Activated CD4-positive, alpha-beta T cell treated with anti-CD3 and anti-CD28 coated beads, Interleukin-2, Interleukin-6, amounts not matched to agents 100 ng/mL and 50 ng/mL, durations not matched to agents 16 hours and 8 hours (primary cell): ENCODE data around the gene ZDHHC8.

Source experiments
- DNase-seq: peaks from one replicate; pipeline ENCODE4 v3.0.0-alpha.2; 2020

ZDHHC8 gene, protein sequence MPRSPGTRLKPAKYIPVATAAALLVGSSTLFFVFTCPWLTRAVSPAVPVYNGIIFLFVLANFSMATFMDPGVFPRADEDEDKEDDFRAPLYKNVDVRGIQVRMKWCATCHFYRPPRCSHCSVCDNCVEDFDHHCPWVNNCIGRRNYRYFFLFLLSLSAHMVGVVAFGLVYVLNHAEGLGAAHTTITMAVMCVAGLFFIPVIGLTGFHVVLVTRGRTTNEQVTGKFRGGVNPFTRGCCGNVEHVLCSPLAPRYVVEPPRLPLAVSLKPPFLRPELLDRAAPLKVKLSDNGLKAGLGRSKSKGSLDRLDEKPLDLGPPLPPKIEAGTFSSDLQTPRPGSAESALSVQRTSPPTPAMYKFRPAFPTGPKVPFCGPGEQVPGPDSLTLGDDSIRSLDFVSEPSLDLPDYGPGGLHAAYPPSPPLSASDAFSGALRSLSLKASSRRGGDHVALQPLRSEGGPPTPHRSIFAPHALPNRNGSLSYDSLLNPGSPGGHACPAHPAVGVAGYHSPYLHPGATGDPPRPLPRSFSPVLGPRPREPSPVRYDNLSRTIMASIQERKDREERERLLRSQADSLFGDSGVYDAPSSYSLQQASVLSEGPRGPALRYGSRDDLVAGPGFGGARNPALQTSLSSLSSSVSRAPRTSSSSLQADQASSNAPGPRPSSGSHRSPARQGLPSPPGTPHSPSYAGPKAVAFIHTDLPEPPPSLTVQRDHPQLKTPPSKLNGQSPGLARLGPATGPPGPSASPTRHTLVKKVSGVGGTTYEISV

DNA sequence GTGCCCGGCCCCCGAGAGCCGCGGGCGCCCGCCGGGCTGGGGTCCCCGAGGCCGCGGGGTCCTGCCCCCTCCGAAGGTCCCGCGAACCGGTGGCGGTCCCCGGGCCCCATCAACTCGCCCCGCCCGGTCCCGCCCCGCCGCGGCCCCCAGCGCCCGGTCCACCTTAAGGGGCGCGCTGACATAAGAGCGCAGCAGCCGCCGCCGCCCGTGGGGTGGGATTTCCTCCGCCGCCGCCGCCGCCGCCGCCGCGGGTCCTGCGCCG lies at the start of gene ZDHHC8:
TSS of gene ZDHHC8 (plus strand) at position 208 of the 262 bp plus-strand sequence. CDS start 144 bp downstream, outside the sequence.
- peak; percentile 41 for DNase-seq

DNA sequence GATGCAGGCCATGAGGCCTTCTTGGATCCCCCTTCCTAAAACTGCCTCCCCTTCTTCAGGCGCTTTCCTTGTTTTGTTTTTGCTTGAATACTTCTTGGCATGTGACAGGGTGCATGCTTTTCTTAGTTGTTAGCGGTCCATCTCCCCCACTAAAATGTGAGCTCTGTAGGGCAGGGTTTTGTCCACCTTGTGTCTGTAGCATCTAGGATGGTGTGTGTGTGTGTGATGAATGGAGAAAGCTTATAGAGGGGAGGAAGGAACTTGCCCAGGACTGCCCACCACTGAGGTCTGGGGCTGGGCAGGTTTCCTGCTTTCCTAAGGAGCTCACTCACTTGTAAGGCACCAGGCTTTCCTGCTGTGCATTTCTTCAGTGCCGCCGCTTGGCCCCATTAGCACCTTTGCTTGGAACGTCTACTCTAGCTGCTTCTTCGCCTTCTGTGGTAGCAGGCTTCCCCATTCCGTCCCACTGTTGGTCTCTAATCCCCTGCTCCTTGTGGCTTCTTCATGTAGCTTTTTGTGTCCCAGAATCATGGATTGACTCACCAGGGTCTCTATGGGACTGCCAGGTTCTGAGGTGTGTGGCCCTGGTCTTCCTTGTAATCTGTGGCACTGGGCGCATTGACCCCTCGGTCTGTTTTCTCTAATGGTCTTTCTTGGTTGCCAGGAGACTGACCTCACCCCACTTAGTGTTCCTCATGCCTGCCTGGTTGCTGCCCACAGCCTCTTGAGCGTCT lies 48.3 kb upstream of the ZDHHC8 start:
- DNase-seq: no peak

DNA sequence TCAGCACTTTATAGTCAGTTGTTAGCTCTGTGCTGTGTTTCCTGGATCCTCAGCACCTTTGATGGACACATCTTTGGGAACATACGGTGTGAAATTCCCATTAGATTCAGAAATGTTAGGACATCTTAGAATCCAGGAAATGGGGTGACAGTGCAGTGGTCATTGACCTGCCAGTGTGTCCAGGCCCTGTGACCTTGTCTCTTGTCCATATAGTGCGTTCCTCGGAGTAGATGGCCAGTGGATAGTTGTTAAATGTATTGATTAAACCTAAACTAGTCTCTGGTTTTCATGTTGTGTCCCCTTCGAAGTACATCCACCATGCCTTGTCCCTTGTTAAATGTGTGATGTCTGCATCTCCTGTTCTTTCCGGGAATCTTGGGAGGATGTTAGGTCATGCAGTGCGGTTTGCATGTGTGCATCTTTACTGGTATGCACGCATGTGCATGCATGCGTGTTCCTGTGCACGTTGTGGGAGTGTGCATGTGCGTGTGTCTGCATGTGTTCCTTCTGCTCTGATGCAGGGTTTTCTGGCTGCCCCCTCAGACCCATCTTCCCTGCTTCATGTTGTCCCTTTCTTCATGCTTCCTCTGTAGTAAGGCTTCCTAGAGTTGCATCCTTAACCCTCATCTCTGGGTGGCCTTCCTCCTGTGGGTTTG lies 47.6 kb upstream of the ZDHHC8 start:
- no peak for DNase-seq

DNA sequence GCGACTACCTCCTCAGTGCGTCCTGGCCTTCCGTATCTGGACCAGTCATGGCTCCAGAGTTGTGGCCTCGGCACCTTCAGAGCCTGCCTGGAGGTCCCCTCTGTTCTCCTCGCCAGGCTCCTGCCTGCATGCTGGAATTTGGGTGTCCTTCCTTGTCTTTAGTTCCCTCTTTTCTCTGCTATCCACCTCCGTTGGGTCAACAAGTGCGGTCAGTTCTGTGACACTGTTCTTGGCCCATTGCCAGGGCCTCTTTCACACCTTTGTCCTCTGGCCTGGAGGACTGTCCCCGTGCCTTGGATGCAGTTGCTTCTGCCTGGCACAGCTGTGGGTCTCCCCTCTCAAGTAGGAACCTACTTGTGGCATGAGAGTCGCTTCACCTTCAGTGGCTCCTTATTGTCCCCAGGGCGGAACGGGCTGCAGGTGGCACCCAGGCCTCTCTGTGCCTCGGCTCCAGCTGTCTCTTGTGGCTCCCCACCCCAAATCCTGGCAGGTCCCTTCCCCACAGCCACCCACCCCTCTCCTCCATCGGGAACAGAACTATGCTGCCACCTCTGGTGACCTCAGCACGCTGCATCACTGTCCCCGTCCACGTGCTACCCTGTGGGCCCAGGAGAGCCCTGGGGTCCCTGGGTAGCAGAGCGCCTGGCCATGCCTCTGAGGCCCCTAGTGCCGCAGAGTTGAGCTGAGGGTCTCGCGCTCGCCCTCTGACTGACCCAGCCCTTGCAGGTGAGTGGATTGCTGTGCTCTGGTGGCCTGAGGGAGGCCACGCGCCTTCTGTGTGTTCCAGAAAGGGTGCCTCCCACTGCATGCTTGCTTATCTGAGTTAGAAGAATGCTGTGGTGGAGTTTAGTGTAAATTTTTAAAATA lies 46.8 kb upstream of the ZDHHC8 start:
- DNase-seq: peak; percentile 36

DNA sequence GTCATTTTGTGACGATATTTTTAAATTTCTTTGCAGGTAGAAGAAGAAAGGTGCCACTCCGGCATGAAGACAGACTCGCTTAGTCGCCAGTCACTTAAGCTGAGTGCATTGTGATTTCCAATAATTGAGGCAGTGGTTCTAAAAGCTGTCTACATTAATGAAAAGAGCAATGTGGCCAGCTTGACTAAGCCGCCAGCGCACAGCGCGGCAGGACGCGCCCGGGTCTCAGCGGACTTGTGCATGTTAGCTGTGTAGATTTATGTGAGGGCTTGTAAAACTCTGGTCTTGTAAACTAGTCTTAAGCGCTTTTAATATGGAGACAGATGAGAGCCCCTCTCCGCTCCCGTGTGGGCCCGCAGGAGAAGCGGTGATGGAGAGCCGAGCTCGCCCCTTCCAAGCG lies 46.0 kb upstream of the ZDHHC8 start:
- no peak for DNase-seq

DNA sequence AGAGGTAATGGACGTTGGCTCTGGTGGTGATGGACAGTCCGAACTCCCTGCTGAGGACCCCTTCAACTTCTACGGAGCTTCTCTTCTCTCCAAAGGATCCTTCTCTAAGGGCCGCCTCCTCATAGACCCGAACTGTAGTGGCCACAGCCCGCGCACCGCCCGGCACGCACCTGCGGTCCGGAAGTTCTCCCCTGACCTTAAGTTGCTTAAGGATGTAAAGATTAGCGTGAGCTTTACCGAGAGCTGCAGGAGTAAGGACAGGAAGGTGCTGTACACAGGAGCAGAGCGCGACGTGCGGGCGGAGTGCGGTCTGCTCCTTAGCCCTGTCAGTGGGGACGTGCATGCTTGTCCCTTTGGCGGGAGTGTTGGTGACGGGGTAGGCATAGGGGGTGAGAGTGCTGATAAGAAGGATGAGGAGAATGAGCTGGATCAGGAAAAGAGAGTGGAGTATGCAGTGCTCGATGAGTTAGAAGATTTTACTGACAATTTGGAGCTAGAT lies 45.5 kb upstream of the ZDHHC8 start:
- DNase-seq: no peak

DNA sequence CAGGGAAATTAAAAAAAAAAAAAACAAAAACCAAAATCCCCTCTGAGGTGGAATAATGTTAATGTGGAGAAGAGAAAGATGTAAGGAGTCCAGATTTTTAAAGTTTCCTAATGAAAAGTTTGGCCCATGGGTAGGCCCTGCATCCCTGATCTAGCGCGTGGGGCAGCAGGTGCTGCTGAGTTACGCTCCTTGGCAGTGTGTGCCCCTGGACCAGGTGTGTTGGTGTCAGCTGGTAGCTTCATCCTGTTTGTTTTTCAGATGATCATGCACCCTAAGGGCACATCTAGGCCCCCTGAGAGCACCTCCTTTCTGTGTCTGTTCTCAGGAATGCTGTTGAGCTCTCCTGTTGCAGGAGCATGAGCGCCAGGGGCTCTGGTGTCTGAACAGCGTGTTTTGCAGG lies 44.8 kb upstream of the ZDHHC8 start:
- no peak for DNase-seq

DNA sequence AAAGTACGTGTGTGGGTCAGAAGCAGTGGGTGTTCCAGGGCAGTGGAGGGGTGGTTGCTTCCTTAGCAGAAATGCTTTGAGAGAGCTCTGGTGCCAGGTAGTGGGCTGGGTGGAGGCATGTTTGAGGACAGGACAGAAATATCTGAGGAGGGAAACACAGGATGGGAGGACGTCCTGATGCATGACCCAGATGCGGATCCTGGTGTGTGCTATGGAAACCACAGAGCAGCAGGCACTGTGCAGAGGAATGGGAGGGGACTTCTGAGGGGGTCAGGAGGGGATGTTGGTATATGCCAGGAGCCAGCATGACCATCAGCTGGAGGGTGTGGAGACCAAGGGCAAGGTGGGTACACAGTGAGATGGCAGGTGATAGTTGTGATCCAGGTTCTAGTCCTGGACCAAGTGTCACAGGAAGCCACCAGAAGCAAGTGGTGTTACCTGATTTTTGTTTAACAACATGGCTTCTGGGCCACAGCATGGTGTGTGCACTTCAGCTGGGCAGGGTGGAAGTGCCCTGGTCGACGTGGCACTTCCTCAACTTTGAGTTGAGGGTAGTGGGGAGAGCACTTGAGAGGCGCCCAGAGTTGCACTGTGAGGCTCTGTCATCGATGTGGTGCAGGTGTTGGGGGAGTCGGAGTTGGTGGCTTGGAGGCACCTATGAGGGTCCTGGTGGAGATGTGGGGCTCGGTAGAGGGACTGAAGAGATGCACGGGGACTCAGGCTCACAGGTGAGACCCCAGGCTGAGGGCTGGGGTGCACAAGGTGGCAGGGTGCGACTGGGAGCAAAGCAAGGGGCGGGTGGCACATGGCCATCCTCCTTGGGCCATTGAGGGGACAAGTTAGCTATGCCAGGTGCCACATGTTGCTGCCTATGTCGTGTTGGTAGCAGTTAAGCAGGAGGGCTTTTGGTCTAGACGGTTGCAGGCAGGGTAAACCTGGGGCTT lies 44.0 kb upstream of the ZDHHC8 start:
- no peak for DNase-seq

DNA sequence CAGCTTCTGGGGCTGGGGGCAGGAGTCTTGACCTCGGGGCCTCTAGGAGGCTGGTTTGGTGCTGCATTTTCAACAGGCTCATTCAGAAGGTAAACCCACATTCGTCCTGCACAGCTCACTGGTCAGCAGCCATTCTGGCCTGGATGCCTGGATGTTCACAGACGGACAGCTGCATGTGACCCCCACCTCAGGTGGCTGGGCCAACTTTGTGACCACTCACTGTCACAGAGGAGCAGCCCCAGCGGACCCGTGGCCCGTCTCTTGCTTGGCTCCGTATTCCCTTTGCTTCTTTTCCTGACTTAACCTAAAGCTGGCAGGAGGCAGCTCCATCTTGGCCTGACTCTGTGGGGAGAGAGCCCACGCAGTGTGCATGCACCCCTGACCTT lies 43.3 kb upstream of the ZDHHC8 start:
- DNase-seq: no peak

DNA sequence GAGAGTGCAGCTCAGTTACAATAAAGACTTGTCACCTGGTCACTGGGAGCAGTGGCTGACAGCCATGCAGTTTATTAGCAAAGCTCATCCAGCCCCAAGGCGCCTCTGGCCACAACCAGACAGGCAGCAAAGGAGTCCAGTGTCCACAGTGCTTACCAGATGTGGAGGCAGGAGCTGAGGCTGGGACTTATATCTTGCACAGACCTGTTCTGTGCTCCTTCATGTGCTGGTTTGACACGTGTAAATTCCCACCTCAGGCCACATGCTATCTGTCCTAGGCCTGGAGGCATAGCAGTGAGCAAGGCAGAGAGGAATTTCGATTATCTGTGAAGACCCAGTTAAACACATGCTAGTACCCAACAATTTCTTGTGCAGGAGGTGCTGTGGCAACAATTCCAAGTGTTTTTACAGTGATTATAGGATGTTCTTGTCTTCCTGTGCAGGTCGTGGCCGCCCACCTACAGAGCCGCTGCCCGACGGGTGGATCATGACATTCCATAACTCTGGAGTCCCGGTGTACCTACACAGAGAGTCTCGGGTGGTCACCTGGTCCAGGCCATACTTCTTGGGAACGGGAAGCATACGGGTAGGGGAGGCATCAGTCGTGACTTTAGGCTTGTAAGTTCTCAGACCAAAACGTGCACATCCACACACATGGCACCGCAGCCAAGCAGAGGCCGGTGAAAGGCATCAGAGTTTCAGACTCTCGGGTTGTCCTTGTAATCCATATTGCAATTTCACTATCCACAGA lies 42.2 kb upstream of the ZDHHC8 start:
- no peak for DNase-seq

DNA sequence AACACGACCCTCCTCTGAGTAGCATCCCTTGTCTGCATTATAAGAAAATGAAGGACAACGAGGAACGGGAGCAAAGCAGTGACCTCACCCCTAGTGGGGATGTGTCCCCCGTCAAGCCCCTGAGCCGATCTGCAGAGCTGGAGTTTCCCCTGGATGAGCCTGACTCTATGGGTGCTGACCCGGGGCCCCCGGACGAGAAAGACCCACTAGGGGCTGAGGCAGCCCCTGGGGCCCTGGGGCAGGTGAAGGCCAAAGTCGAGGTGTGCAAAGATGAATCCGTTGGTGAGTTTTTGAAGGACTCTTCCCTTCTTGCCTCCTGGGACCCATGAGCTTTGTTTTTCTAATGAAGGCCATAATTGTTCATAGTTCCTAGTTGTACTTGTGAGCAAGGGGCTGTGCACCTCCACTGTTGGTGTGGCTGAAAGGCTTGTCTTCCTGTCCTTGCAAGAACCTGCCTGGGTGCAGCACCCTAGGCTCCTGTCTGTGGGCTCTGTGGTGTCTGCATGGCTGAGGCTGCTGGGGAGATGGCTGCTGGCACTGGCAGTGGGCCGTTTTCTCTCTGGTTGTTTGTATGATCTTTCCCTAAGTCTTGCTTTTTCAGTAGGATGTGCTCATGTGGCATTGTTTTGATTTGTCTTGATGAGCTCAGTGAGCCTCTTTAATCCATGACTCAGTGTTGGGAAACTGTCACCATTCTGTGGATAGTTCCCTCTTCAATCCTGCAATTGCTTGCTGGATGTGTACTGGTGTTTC lies 41.5 kb upstream of the ZDHHC8 start:
- no peak for DNase-seq

DNA sequence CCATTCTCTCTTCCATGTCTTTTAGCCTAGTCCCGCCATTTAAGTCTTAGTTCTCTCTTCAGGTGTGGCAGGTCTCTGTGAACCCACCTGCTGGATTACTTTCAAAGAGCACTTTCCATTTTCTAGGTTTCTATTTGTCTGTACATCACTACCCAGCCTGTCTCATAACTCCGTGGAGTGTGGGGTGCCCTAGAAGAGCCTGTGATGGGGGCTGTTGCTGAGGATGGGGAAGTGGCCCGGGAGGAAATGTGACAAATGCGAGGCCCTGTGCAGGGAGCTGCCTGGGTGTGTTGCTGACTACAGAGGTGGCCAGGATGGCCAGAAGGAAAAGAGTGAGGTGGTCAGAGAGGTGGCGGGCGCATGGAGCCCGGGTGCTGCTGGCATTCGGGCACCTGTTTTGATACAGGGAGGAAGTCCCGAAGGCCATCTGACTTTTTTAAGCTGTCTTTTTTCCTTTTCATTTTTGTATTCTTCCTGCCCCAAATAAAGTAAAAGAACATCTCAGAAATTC lies 40.8 kb upstream of the ZDHHC8 start:
- no peak for DNase-seq

DNA sequence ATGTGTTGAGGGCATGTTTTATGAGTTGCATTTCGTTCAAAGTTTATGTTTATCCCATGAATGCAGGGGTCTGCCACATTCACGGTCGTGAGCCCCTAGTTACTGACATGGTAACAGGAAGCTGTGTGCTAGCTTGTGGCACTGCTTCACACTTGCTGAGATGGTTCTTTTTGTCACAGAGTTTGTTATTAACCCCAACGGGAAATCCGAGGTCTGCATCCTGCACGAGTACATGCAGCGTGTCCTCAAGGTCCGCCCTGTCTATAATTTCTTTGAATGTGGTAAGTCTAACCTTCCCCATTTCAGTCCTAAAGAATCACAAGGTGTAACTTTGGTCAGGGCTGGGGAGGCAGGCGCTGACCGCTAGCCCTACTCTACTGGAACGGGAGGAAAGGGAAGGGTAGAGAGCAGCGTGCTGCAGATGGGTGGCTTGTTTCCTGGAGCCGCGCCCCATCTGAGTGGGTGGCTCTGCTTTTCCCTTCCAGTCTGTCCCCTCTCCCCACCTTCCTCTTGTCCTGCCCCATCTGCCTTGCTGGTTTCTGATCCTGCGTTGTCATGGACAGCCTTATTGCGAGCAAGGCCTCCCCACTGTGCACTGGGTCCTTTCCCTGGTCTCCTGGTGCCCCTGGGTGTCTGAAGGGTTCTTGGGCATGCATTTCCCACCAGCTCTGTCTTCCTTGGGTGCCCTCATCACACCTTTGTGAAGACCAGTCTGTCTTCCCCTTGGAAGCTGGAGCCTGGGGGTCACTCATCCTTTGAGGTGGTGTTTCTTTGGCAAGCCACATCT lies 39.7 kb upstream of the ZDHHC8 start:
- DNase-seq: no peak

DNA sequence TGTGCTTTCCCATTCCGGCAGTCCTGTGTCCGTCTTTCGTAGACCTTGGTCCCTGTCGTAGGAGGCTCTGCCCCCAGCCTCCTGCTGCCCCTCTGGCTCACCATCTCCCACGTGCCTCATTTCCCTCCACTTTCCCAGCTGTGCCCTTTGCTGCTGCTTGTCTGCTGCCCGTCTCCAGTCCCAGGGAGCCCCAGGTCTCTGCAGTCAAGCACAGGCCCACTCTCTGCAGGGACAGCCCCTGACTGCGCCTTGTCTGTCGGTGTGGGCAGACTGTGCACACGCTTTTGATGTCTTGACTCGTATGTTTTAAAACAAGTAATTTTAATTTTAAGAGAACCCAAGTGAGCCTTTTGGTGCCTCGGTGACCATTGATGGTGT lies 39.1 kb upstream of the ZDHHC8 start:
- DNase-seq: no peak

DNA sequence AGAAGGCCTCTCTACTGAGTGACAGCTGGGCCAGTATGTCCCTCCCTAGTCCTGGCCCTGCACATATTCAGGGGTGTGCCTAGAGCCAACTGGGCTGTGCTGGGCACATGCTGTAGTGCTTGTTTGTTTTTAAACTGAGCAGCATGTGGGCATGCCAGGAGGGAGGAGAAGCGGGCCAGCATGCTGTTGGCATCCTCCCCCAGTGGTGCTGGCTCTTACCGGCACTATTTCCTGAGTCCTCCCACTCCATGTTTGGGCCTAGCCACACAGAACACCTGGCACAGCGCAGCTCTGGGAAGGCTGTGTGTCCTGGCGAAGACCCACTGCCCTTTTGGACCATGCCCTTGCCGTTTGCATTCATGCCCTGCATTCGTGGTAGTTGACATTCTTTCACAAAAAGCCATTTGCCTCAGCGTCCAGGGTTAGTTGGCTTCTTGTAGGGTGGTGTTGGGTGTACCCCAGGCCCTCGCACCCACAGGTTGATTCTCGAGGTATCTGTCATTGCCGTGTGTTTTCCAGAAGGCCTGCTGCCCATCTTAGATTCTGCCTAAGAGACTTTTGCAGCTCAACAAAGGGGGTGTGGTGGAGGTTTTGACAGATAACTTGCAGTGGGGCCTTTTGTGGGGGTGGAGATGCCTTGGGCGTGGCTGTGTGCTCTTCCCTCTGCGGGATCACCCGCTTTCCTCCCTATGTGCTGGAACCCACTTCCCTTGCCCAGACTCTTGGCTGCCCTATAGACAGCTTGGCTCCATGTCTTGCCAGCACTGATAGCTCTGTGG lies 38.0 kb upstream of the ZDHHC8 start:
- no peak for DNase-seq

DNA sequence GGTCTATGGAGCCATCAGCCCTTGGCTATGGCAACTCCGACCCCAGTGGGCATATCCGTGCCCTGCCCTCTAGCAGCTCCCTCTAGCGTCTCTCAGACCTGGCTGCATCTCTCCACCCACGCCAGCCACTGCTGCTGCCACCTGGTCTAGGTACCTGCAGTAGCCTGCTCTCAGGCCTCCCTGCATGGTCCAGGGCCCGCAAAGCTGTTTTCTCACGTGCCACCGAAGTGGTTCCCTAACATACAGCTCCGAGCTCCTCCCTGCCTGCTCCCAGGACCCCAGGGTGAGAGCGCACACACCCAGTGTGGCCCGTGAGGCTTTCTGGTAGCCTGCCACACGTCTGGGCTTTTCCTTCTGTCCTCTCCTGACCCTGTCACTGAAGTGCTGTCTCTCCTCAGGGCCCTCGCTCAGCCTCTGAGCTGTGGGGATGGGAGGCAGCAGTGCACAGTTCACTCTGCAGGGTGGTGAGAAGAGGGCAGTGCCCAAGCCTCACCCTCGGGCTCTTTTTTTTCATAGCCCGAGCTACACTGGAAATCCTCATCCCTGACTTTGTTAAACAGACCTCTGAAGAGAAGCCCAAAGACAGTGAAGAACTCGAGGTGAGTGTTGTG lies 37.3 kb upstream of the ZDHHC8 start:
- no peak for DNase-seq

DNA sequence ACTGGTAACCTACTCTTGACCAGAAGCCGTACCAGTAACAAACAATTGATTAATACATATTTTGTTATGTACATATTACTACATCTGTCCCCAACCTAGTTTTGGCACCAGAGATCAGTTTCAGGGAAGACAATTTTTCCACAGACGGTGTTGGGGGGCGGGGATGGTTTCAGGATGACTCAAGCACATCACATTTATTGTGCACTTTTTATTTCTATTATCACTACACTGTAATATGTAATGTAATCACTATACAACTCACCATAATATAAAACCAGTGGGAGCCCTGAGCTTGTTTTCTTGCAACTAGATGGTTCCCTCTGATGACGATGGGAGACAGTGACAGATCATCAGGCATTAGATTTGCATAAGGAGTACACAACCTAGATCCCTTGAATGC lies 36.1 kb upstream of the ZDHHC8 start:
- DNase-seq: no peak
